HL-60/S4 (cell line): ENCODE measurements around the gene DNAI2.

ENCODE experiments used
- in situ Hi-C: fragments of 300-500 bp; cut with MboI; formaldehyde crosslinking; loops from 2 replicates; pipeline ENCODE4 v1.14.3; 2022; ENCODE audit warnings: low sequenced_read_pairs

DNAI2 gene

DNA sequence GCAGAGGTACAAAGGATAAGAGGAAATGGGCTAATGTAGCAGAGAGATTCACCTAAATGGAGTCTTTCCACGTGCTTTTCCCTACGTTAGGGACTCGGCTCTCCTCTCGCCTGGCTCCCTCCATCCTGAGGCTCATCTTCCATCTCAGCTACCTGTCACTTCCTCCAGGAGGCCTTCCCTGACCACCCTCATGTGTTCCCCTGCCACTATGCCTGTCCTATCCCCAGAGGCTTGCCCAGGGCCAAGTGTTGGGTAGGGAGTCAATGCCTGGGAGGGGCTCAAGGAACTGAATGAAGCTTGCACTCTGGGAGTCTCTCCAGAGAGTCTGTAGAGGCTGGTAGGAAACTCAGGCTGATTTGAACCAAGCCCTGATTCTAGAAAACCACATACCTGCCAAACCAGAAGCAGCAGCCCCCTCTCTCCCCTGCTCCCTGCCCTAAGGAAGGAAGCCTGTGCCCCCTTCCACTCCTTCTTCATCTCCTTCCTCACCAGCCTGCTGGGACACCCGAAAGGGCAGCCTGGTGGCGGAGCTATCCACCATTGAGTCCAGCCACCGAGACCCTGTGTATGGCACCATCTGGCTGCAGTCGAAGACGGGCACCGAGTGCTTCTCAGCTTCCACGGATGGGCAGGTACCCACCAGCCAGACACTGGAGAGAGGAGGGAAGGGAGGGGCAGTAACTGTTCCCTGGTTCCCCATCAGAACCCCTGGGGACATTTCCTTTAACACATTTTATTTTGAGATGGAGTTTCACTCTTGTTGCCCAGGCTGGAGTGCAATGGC lies 25.4 kb downstream of the DNAI2 start:
- in situ Hi-C loops, result no loop called here

DNA sequence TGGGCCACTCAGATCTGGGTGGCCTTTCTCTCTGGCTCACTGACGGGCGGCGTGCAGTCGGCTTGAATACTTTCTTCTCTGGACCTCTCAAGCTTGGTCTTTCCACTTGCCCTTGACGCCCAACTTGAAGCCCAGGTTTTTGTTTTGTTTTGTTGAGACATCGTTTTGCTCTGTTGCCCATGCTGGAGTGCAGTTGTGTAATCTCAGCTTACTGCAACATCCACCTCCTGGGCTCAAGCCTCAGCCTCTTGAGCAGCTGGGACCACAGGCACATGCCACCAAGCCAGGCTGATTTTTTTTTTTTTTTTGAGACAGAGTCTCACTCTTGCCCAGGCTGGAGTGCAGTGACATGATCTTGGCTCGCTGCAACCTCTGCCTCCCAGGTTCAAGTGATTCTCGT lies 29.3 kb downstream of the DNAI2 start:
- in situ Hi-C loops, result no loop called here

DNA sequence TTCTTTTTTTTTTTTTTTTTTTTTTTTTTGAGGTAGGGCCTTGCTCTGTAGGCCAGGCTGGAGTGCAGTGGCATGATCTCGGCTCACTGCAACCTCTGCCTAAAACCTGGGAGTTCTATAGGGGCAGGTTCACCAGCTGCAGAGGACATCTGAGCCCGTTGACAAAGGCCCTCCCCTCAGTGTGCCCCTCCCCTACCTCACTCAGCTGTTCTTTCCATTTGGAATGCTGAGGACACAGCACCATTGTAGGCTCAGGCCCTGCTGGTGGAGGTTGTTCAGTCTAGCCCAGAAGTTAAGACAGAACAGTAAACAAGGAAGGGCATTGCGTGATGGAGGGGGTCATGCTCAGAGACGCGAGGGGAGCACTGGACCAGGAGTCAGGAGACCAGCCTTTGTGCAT lies 30.1 kb downstream of the DNAI2 start:
- in situ Hi-C loops, result no loop called here

DNA sequence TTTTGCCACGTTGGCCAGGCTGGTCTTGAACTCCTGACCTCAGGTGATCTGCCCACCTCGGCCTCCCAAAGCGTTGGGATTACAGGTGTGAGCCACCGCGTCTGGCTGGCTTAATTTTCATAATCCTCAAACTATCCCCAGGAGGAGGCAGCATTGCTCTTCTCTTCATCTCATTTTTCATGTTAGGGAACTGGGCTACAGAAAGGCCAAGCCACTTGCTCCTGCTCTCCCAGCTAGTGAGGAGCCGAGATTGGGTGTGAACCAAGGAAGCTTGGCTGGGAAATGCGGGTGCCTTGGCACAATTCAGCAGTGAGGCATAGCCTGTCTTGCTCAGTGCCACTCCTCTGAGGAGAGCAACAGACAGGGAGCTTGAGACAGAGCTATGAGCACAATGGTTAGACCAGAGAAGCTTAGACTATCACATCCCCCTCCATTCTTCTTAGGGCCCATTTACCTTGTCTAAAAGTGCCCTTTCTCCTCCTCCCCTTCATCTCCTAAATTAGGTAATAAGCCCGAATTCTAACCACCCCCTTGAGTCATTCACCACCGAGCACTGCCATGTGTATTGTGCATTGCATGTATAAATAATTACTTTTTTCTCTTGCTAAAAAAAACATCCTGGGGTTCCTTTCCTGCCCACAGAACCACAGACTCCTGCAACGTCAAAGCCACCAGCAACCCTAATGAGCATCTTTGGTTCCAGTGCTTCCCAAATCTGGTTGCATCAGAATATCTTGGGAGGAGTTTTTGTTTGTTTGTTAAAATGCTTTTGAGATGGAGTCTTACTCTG lies 32.0 kb downstream of the DNAI2 start:
- in situ Hi-C loops, result no loop called here

DNA sequence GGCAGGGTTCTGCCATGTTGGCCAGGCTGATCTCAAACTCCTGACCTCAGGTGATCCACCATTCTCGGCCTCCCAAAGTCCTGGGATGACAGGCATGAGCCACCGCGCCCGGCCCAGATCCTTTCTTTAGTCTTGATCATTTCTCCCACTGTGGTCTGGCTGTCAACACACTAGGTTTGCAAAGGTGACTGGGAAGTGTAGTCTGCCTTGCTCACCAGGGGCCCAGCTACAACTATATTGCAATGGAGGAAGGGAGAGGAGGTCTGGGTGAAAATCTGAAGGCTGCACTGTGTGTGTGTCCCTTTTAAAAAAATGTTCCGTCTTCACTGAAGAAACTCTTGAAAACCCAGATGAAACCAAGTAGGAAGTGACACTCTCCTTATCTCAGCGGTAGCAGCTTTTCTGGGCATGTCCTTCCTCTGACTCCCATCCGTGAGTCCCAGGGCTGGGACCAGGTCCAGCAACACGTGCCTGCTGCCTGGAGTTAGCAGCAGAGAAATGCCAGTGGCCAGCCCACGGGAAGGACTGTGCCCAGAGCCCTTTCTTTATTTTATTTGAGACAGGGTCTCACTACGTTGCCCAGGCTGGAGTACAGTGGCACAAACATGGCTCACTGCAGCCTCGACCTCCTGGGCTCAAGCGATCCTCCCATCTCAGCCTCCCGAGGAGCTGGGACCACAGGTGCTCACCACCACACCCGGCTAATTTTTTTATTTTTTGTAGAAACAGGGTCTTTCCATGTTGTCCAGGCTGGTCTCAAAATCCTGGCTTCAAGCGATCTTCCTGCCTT lies 34.1 kb downstream of the DNAI2 start:
- in situ Hi-C loops, result no loop called here

DNA sequence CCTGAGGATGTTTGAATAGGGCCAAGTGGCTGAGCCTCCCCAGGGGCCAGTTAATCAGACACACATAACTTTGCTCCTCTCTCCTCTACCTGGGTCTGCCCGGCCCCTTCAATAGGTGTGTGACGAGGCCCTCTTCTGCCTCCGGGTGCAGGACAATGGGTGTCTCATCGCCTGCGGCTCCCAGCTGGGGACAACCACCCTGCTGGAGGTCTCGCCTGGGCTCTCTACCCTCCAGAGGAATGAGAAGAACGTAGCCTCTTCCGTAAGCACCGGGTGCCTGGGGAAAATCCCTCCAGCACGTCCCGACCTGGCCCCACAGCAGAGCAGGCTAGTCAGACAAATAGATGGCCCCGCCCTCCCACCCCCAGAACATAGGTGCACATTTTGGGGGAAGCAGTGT lies 35.9 kb downstream of the DNAI2 start:
- in situ Hi-C loops, result no loop called here

DNA sequence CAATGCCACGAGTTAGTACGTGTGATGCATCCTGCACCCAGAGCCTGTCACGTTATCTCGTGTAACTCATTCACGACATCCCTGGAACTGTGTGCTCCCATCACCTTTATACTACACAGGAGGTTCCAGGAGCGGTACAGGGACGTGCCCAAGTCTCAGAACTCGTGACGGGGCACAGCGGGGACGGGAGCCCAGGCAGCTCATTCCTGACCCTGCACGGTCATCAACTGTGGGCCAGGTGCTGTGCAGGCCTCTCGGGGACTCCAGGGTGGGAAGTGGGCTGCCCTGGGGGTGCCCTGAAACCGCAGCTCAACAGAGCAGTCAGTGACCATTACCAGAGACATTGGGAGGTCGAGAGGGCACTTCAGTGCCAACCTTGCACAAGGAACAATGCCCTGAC lies 40.8 kb downstream of the DNAI2 start:
- in situ Hi-C loops, result no loop called here

DNA sequence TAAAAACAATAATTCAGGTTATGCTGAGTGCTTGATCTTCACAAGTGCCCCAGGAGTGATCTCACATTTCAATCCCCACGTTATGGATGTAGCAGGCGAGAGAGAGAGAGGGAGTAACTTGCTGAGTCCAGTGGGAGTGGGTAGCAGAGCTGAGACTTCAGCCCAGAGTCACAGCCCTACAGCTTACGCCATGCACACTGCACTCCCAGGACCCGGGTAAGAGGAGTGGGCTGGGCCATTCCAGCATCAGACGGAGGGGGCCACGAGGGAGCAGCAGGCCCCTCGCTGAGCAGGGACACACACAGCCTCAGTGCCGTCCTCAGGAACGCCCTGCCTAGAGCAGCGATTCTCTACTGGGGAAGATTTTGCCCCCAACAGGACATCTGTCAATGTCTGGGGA lies 42.2 kb downstream of the DNAI2 start:
- in situ Hi-C loops, result no loop called here

DNA sequence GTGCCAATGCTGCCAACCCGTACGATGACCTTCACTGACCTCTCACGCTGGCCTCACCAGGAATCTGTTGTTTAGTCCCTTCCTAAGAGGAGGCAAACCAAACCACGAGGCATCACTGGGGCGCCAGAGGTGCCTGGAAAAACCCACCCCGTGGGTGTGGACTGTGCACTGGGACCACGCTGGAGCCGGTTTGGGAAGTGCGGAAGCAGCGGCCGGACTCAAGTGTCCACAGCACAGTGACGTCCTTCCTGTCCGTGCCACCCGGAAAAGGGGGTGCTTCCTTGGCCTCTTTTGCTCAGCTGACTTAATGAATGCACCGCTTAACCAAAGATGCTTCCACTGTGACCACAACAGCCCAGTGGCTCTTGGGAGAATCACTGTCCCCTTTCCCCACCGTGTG lies 43.0 kb downstream of the DNAI2 start:
- in situ Hi-C loops, result no loop called here

DNA sequence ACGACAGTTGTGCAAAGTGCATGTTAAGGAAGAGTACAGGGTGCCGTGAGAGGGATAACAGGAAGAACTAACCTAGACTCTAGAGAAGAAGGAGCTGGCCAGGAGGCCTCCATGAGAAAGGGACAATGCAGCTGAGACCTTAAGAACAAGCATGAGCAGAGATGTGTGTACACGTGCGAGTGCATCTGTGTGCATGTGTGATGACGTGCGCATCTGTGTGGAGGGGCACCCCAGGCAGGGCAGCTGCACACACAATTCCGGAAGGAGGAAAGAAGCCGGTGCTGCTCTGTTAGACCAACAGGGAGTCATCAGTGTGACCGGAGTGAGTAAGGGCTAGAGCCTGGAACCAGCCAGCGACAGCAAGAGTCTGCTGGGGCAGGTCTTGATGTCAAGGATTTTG lies 44.4 kb downstream of the DNAI2 start:
- in situ Hi-C loops, result no loop called here

DNA sequence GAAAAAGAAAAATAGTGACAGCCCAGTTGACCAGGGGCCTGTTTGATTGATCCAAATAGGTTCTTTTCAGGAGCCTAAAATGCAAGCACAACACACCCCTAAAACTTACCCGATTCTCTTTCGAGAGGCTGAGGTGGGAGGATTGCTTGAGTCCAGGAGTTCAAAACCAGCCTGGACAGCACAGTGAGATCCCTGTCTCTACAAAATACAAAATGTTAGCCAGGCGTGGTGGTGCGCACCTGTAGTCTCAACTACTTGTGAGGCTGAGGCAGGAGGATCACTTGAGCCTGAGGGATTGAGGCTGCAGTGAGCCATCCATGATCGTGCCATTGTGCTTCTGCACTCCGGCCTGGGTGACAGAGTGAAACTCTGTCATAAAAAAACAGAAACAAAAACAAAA lies 50.5 kb downstream of the DNAI2 start:
- in situ Hi-C loops, result no loop called here

DNA sequence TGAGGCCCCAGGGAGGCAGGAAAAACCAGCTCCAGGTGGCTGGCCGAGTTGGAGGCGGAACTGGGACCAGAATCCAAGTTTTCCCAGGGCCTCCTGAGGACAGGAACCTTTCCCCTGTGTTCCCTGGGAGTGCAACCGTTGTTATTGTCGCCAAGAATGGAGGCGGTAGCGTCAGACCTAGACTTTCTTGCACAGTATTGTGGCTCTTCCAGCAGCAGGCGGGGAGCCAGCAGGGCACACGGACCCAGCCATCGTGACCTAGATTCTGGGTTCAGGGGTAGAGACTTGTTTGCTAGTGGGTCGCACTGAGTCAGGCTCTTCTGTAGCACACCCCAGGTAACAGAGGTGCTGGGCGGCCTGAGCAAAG lies 51.3 kb downstream of the DNAI2 start:
- in situ Hi-C loops, result no loop called here

DNA sequence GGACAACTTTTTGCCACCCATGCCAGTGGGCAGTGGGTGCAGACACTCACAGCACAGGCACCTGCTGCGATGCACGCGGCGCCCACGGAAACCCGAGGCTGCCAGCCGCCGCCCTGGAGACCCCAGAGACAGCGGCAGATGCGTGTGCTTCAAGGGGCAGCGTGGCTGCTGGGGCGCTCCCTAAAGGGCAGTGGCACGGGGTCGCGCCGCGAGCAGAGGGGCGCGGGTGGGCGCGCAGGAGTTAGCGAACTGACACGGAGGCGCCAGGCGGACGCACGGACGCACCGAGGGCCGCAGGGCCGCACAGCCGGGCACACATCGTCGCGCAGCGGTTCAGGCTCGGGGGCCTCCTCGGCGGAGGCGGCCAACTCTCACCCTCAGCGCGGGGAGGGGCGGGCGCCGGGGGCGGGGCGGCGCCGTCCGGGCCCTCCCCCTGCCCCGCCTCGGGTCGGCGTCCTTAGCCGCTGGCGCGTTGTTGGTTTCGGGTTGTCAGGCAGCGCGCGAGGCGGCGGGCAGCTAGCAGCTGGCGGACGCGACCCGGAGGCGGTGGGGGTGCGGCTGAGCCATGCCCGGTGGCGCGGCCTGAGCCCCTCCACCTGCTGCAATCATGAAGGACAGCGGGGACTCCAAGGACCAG lies 51.8 kb downstream of the DNAI2 start, which contains the start of gene KIF19:
Gene KIF19 (plus strand): TSS at position 484 of the 637 bp plus-strand sequence. CDS start 124 bp downstream, at position 608.
- in situ Hi-C loops, result no loop called here

DNA sequence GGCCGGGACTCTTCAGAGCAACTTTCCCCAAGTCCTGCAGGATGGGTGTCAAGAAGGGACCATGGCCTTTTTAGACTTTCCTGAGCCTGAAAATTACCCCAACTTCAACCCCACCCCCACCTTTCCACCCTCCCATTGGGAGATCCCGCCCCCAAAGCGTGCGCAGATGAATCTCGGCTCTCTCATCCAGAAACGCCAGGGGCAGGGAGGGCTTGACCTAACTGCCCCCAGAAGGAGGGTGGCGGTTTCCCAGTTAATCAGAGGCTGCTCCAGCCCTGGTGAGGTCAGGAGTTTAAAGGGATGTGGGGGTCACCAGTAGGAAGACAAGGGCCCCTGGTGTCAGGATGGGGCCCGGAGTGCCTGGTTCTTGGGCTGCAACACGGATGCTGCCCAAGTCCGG lies 52.5 kb downstream of the DNAI2 start:
- in situ Hi-C loops, result no loop called here

DNA sequence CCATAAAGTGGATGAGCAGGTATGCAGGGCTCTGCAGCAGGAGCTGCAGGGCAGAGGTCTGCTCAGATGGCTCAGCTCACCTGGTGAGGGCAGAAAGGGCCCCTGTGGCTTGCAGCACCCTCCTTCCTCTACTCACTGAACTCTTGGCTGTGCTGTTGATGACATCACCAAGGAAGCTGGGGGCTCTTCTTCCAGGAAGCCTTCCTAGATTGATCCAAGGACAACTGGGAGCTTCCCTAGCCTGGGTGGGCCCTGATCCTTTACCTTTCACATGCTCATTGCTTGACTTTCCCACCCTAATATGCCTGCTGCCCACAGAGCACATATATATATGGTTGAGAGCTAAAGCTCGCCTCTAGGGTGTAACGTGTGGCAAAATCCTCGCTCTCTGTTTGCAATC lies 54.5 kb downstream of the DNAI2 start:
- in situ Hi-C loops, result no loop called here

DNA sequence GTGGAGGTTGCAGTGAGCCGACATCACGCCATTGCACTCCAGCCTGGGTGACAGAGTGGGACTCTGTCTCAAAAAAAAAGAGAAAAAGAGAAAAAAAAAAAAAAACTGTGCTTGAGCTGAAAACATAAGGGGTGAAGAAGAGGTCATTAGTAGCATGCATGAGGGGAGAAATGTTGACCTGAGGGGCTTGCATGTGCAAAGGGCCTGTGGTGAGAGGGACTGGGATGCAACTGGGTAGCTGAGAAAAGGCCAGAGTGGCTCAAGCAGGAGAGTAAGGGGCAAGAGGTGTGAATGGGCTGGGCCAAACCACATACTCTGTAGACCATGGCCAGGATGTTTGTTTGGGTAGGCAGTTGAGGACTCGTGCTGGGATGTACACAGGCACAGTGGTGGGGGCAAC lies 55.3 kb downstream of the DNAI2 start:
- in situ Hi-C loops, result no loop called here

DNA sequence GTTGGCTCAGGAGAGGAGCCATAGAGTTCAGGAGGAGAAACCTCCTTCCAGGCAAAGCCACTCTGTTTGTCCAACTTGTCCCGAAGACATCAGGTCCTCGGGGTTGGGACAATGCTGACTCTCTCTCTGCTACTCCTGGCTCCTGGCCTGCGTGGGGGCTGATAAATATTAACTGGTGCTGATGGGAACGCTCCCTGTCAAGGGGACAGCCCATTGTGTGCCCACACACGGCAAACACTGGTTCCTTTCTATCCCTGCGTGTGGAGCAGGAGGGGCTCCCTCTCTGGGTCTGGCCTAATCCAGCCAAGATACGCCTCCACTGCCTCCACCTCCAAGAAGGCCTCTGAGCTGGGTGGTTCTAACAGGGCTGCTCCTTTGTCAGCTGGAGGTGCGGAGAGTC lies 56.4 kb downstream of the DNAI2 start:
- in situ Hi-C loops, result no loop called here

DNA sequence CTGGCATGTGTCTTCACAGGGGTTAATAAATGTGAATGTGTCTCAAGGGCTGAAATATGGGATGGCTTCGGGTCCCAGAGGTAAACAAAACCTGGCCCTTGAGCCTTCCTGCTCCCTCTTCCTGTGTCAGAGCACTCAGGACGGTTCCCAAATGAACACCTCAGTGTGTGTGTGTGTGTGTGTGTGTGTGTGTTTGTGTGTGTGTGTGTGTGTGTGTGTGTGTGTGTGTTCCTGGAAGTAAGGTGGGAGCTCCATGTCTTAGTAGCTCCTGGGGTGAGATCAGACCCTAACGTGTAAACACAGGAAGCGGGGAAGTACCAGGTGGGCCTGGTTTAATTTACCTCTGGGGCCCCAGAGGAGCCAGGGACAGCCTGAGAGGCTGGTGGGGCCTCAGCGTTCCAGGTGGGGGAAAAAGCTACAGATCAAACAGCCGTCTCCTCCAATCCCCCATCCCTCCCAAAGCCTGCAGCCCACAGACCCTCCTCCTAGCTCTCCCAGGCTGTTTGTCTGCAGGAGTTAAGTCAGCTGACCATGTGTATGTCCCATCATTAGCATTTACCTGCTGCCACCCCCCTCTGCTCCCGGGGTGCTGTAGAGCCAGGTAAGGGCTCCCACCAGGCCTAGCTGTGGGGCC lies 58.1 kb downstream of the DNAI2 start:
- in situ Hi-C loops, result no loop called here

DNA sequence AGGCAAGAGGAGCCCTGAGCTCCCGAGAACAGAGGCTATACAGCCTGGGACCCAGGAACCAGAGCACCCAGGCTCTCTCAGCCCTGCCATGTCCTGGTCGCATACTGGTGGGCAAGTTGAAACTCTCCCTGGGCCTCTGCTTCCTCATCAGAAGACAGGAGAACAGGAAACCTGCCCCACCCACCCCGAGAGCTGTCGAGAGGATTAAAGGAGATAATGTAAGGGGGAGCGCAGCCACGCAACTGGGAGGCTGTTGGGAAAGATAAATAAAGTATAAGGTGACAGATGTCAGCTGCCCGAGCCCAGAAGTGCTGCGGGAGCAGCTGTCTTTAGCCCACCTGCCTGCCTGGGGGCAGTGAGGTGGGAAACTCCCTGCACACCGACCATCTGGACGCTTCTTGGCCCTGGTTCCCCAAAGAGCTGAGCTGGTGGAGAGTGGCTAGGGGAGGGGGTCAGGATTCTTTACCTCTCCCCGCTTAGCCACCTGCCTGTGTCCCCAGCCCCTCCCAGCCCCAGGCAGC lies 58.8 kb downstream of the DNAI2 start:
- in situ Hi-C loops, result no loop called here

DNA sequence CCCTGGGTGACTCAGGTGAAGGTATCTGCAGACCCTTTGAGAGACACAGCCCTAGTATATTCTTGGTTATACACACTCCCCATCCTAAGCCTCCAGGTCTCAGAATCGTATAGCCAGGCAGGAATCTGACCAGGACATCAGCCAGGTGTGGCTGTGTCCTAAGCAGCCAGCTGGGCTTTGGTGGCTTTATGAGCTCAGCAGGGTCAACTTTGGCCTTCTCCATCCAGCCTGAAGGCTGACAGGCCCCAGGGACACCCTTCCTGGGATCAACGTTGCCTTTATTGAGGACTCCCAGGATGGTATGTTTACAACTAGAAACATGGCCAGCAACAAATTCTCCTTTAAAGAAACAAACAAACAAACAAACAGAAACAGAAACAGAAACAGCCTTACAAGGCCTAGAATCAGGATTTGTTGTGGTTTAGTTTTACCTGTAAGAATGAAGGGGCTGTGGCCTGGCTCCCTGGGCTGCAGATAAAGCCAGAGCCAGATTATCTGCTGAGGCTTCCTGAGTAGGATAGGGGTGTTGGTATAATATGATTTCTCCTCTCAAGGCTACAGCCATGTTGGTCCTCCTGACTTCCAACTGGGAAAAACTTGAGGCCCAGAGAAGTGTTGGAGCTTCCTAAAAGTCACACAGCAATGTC lies 60.5 kb downstream of the DNAI2 start:
- in situ Hi-C loops, result no loop called here
